OCI-LY7 (cell line): Measurements from ENCODE around the gene ITM2B. TPM values are rescaled to one million over a fixed set of nuclear protein-coding genes. Genes with fewer than 3 reads are reported as not detected.

Experiments used
- BruUV-seq: library from RNA; stranded (reverse); fragments of 400-500 nt; replicated peaks from 2 replicates; lab custom pipeline; 2021; lab: Mats Ljungman, UMichigan
- CTCF ChIA-PET: fragments of 300-600 bp; sonication (Branson Sonifier 250); formaldehyde crosslinking; loops from one replicate; lab custom pipeline; 2022; ENCODE audit warnings: antibody characterized with exemption; ENCODE audit not compliant: unreplicated experiment; lab: Charles Lee
- POLR2A ChIA-PET: fragments of 300-600 bp; sonication (Branson Sonifier 250); formaldehyde crosslinking; loops from one replicate; lab custom pipeline; 2022; ENCODE audit warnings: antibody characterized with exemption; lab: Charles Lee
- DNase-seq: peaks from one replicate; pipeline ENCODE4 v3.0.0-alpha.2; 2015; ENCODE audit warnings: low spot score
- H2AFZ ChIP-seq: fragments of 200-600 bp; sonication (generic), shearing (Covaris generic); 2 replicates; pipeline ENCODE4 v1.6.1; 2014; ENCODE audit warnings: mild to moderate bottlenecking, antibody characterized with exemption, low read length, moderate library complexity
- H3K27ac ChIP-seq: fragments of 200-600 bp; sonication (generic); 2 replicates; pipeline ENCODE4 v1.5.1; 2014; ENCODE audit warnings: mixed run types, low read depth, mild to moderate bottlenecking, moderate library complexity, low read length, inconsistent platforms; ENCODE audit not compliant: poor library complexity, severe bottlenecking
- H3K36me3 ChIP-seq: fragments of 200-600 bp; sonication (generic); 2 replicates; pipeline ENCODE4 v1.6.1; 2014; ENCODE audit warnings: mild to moderate bottlenecking, antibody characterized with exemption, low read length, moderate library complexity, mixed read lengths; ENCODE audit not compliant: insufficient read depth
- H3K4me1 ChIP-seq: fragments of 200-600 bp; sonication (generic); 2 replicates; pipeline ENCODE4 v1.5.1; 2014; ENCODE audit warnings: mild to moderate bottlenecking, low read length; ENCODE audit not compliant: insufficient read depth, poor library complexity, severe bottlenecking
- H3K4me2 ChIP-seq: fragments of 200-600 bp; sonication (generic); 2 replicates; pipeline ENCODE4 v1.6.1; 2014; ENCODE audit warnings: mild to moderate bottlenecking, low read length
- H3K4me3 ChIP-seq: fragments of 200-600 bp; sonication (generic); 2 replicates; pipeline ENCODE4 v1.5.1; 2014; ENCODE audit warnings: mild to moderate bottlenecking, low read depth, low read length; ENCODE audit not compliant: poor library complexity, severe bottlenecking
- H3K79me2 ChIP-seq: fragments of 200-600 bp; sonication (generic); 2 replicates; pipeline ENCODE4 v1.6.1; 2016; ENCODE audit warnings: low read depth, mild to moderate bottlenecking, low read length, moderate library complexity, mixed read lengths; ENCODE audit not compliant: insufficient read depth
- H3K9me2 ChIP-seq: fragments of 200-600 bp; sonication (generic); 2 replicates; pipeline ENCODE4 v1.6.1; 2016; ENCODE audit warnings: mild to moderate bottlenecking, low read length, mixed read lengths; ENCODE audit not compliant: insufficient read depth
- H3K9me3 ChIP-seq: fragments of 200-600 bp; sonication (generic); 2 replicates; pipeline ENCODE4 v1.6.1; 2014; ENCODE audit warnings: mild to moderate bottlenecking, mixed run types, low read length, mixed read lengths
- H4K20me1 ChIP-seq: fragments of 200-600 bp; sonication (generic); 2 replicates; pipeline ENCODE4 v1.6.1; 2014; ENCODE audit warnings: mild to moderate bottlenecking, antibody characterized with exemption, low read length, moderate library complexity, mixed read lengths; ENCODE audit not compliant: insufficient read depth
- CTCF ChIP-seq: fragments of 200-600 bp; sonication (generic); conservative IDR thresholded peaks from 2 replicates; pipeline ENCODE4 v1.5.1; 2014; ENCODE audit warnings: mild to moderate bottlenecking, antibody characterized with exemption, low read length, moderate library complexity, mixed read lengths
- EZH2phosphoT487 ChIP-seq: fragments of 200-600 bp; sonication (generic); IDR thresholded peaks from 2 replicates; pipeline ENCODE4 v1.6.1; 2018; ENCODE audit warnings: low read depth, borderline replicate concordance, mild to moderate bottlenecking, mixed run types, antibody characterized with exemption, low read length, moderate library complexity, mixed read lengths
- intact Hi-C: fragments of 100-400 bp; cut with micrococcal nuclease; formaldehyde crosslinking; loops from one replicate; pipeline ENCODE4 v1.10.0; 2022; ENCODE audit not compliant: unreplicated experiment
- total RNA-seq, 2 experiments: library from RNA; depleted of rRNA in 1 of 2; stranded (reverse); fragments of >200 nt in 1 of 2; shearing (Covaris generic) in 1 of 2; gene quantifications; 2 replicates each; pipeline ENCODE4 v1.2.3, GENCODE V29; 2014 to 2022

The ITM2B gene
- total RNA-seq, 2 experiments from 2014 or later = 14.7 to 43.3 TPM

- no peak overlapping the region for H3K4me2 ChIP-seq
- H3K9me3 ChIP-seq = no peaks in the 10 kb centered on the region
- no peak overlapping the region for H3K4me3 ChIP-seq
- no peaks in the 10 kb centered on the region for H3K9me2 ChIP-seq
- no peak overlapping the region for H3K27ac ChIP-seq
- no peak for TF ChIP-seq CTCF
- TF ChIP-seq EZH2phosphoT487 = no peak
- H3K4me1 ChIP-seq = no peaks in the 10 kb centered on the region
- H2AFZ ChIP-seq = no peak overlapping the region
- ChIA-PET CTCF (no interaction called here), POLR2A (no interaction called here)
- intact Hi-C loops = no loop called here
- no peak for DNase-seq
- H4K20me1 ChIP-seq = no peaks in the 10 kb centered on the region
- peaks cover 48% of the 10 kb centered on the region for H3K36me3 ChIP-seq
- BruUV-seq = no TSS peak
- H3K79me2 ChIP-seq = no peaks in the 10 kb centered on the region
Observed at GRCh38 chr13:48258002-48258401, 25.0 kb downstream of the ITM2B start.

GRCh38 chr13:48258430-48258829, 25.4 kb downstream of the ITM2B start:
- no peak for DNase-seq
- BruUV-seq = no TSS peak
- H2AFZ ChIP-seq = no peak overlapping the region
- TF ChIP-seq CTCF (no peak), EZH2phosphoT487 (no peak)
- H3K4me1 ChIP-seq = no peaks in the 10 kb centered on the region
- H3K79me2 ChIP-seq = no peaks in the 10 kb centered on the region
- no peaks in the 10 kb centered on the region for H4K20me1 ChIP-seq
- H3K9me3 ChIP-seq = no peaks in the 10 kb centered on the region
- ChIA-PET POLR2A (no interaction called here), CTCF (no interaction called here)
- peaks cover 53% of the 10 kb centered on the region for H3K36me3 ChIP-seq
- no peak overlapping the region for H3K4me3 ChIP-seq
- no peaks in the 10 kb centered on the region for H3K9me2 ChIP-seq
- no peak overlapping the region for H3K27ac ChIP-seq
- intact Hi-C loops = no loop called here
- no peak overlapping the region for H3K4me2 ChIP-seq

- POLR2A ChIA-PET = no interaction called here
- Histone ChIP-seq H3K36me3 (peaks cover 46% of the 10 kb centered on the region), H3K4me2 (no peak overlapping the region), H3K9me3 (no peaks in the 10 kb centered on the region), H4K20me1 (no peaks in the 10 kb centered on the region), H3K27ac (no peak overlapping the region), H3K4me1 (peaks cover 22% of the 10 kb centered on the region), H3K79me2 (no peaks in the 10 kb centered on the region), H3K4me3 (no peak overlapping the region), H2AFZ (no peak overlapping the region), H3K9me2 (no peaks in the 10 kb centered on the region)
- no peak for DNase-seq
- no TSS peak for BruUV-seq
- intact Hi-C loops = no loop called here
- CTCF ChIA-PET = no interaction called here
- TF ChIP-seq EZH2phosphoT487 (no peak), CTCF (no peak)
Observed at GRCh38 chr13:48260970-48261369, 28.0 kb downstream of the ITM2B start.
